HL-60/S4 treated with phorbol 12-myristate 13-acetate at 8.2 ng/mL for 4 days and 3 days (cell line): ENCODE data around the gene MRPL1.
"Not testable (repeated sequence)": the region's sequence is repeated elsewhere in the genome, so short reads cannot be mapped to it uniquely, and the experiment has no call there.

Experiments used
- in situ Hi-C: fragments of 300-500 bp; cut with MboI; formaldehyde crosslinking; loops from 2 replicates; pipeline ENCODE4 v1.15.0; 2022; ENCODE audit warnings: low sequenced_read_pairs

MRPL1 gene

GRCh38 chr4:77911842-77912450 is 49.3 kb downstream of the MRPL1 start:
- in situ Hi-C loops: no loop called here

- in situ Hi-C loops: no loop called here
Observed at GRCh38 chr4:77913348-77913747, 50.7 kb downstream of the MRPL1 start.

GRCh38 chr4:77917075-77917474 is 54.4 kb downstream of the MRPL1 start:
- in situ Hi-C loops: no loop called here

- in situ Hi-C loops: no loop called here
Observed at GRCh38 chr4:77917601-77918000, 55.0 kb downstream of the MRPL1 start.

GRCh38 chr4:77920371-77920770 is 57.7 kb downstream of the MRPL1 start:
- in situ Hi-C loops: no loop called here

- in situ Hi-C loops: no loop called here
Observed at GRCh38 chr4:77921701-77922100, 59.1 kb downstream of the MRPL1 start.

GRCh38 chr4:77922158-77923094 is 59.8 kb downstream of the MRPL1 start:
- in situ Hi-C loops: no loop called here

GRCh38 chr4:77927991-77928925 is 65.6 kb downstream of the MRPL1 start:
- in situ Hi-C loops: no loop called here

- in situ Hi-C loops: no loop called here
Observed at GRCh38 chr4:77930154-77930639, 67.6 kb downstream of the MRPL1 start.

GRCh38 chr4:77930876-77931275 is 68.2 kb downstream of the MRPL1 start:
- in situ Hi-C loops: no loop called here

- in situ Hi-C loops: no loop called here
Observed at GRCh38 chr4:77931452-77932135, 69.0 kb downstream of the MRPL1 start.

- in situ Hi-C loops: no loop called here
Observed at GRCh38 chr4:77938560-77938959, 75.9 kb downstream of the MRPL1 start.

- in situ Hi-C loops: not testable (repeated sequence)
Observed at GRCh38 chr4:77945929-77946328, 83.3 kb downstream of the MRPL1 start.

GRCh38 chr4:77950203-77950602 is 87.6 kb downstream of the MRPL1 start:
- in situ Hi-C loops: no loop called here

- in situ Hi-C loops: no loop called here
Observed at GRCh38 chr4:77952457-77952856, 89.8 kb downstream of the MRPL1 start.

- in situ Hi-C loops: no loop called here
Observed at GRCh38 chr4:77954690-77955089, 92.1 kb downstream of the MRPL1 start.

- in situ Hi-C loops: no loop called here
Observed at GRCh38 chr4:77956917-77957316, 94.3 kb downstream of the MRPL1 start.

- in situ Hi-C loops: no loop called here
Observed at GRCh38 chr4:77958897-77959296, 96.3 kb downstream of the MRPL1 start.

GRCh38 chr4:77959566-77960338 is 97.1 kb downstream of the MRPL1 start:
- in situ Hi-C loops: no loop called here

- in situ Hi-C loops: no loop called here
Observed at GRCh38 chr4:77960367-77960766, 97.7 kb downstream of the MRPL1 start.
